Measurements from ENCODE around the gene LNX1. TPM values are rescaled to one million over a fixed set of nuclear protein-coding genes. Genes with fewer than 3 reads are reported as not detected.

Gene LNX1
- total RNA-seq, 1 experiment from 2014 or later = 9.3 TPM

DNA sequence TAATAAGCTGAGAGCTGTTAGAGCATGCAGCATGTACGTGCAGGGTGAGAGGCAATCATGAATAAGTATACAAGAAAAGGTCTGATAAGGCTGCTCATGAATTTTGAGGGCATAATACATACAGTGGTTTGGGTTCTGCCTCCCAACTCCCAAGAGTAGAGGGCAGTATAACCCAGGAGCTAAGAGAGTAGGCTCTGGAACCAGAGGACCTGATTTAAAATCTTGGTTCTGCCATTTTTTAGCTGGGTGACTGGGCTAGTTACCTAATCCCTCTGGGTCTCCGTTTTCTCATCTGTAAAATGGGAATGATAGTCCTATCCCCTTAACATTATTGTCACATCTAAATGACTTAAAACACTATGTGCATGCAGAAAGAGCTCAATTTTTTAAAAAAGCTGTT is 85.3 kb downstream of the LNX1 start:
- no peak overlapping the region for H3K4me3 Mint-ChIP-seq (ENCODE audit: unreplicated experiment)
- no peaks in the 10 kb centered on the region for H3K4me1 Mint-ChIP-seq (ENCODE audit: low read depth, unreplicated experiment)
- intact Hi-C loops (cut with micrococcal nuclease; ENCODE audit: unreplicated experiment) = no loop called here
- no peak for DNase-seq
- Histone ChIP-seq H3K36me3 (ENCODE audit: control insufficient read depth, insufficient read depth, low read length) (no peaks in the 10 kb centered on the region), H3K4me3 (ENCODE audit: low read depth, low read length) (no peak overlapping the region), H3K27me3 (replicated peaks; ENCODE audit: control insufficient read depth, insufficient read depth, low read length) (no peaks in the 10 kb centered on the region), H3K9me3 (no peaks in the 10 kb centered on the region), H3K4me1 (peaks cover 7% of the 10 kb centered on the region; the same call in 1 of the 2 replicates)
- no peaks in the 10 kb centered on the region for H3K27me3 Mint-ChIP-seq (ENCODE audit: insufficient read depth, unreplicated experiment)
- H3K9me3 Mint-ChIP-seq (ENCODE audit: unreplicated experiment) = no peaks in the 10 kb centered on the region
- H3K27ac Mint-ChIP-seq (ENCODE audit: unreplicated experiment) = no peak overlapping the region
- TF ChIP-seq, protein P1, sequence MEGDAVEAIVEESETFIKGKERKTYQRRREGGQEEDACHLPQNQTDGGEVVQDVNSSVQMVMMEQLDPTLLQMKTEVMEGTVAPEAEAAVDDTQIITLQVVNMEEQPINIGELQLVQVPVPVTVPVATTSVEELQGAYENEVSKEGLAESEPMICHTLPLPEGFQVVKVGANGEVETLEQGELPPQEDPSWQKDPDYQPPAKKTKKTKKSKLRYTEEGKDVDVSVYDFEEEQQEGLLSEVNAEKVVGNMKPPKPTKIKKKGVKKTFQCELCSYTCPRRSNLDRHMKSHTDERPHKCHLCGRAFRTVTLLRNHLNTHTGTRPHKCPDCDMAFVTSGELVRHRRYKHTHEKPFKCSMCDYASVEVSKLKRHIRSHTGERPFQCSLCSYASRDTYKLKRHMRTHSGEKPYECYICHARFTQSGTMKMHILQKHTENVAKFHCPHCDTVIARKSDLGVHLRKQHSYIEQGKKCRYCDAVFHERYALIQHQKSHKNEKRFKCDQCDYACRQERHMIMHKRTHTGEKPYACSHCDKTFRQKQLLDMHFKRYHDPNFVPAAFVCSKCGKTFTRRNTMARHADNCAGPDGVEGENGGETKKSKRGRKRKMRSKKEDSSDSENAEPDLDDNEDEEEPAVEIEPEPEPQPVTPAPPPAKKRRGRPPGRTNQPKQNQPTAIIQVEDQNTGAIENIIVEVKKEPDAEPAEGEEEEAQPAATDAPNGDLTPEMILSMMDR (IDR thresholded peaks at IDR 0.05; ENCODE audit: insufficient read depth in 1 of 2, low read depth in 1 of 2, low read length in 1 of 2, severe bottlenecking in 1 of 2, unreplicated experiment in 1 of 2) = no peak
- no TSS peak for BruUV-seq (replicated peaks)
- H3K36me3 Mint-ChIP-seq (ENCODE audit: insufficient read depth, unreplicated experiment) = peaks cover 6% of the 10 kb centered on the region
- POLR2A ChIA-PET = no interaction called here
- CTCF ChIA-PET = interaction anchor here (0.7 kb wide), 1 partner anchor 9 kb away, joined by 3 read pairs; no protein-coding TSS in a partner anchor

- intact Hi-C loops (cut with micrococcal nuclease; ENCODE audit: unreplicated experiment) = no loop called here
- no peak overlapping the region for H3K27ac Mint-ChIP-seq (ENCODE audit: unreplicated experiment)
- ChIA-PET POLR2A (no interaction called here), CTCF (no interaction called here)
- no peaks in the 10 kb centered on the region for H3K36me3 ChIP-seq (ENCODE audit: control insufficient read depth, insufficient read depth, low read length)
- peaks cover 8% of the 10 kb centered on the region for H3K4me1 ChIP-seq
- no peak overlapping the region for H3K4me3 Mint-ChIP-seq (ENCODE audit: unreplicated experiment)
- no TSS peak for BruUV-seq (replicated peaks)
- H3K27me3 Mint-ChIP-seq (ENCODE audit: insufficient read depth, unreplicated experiment) = no peaks in the 10 kb centered on the region
- no peaks in the 10 kb centered on the region for H3K9me3 Mint-ChIP-seq (ENCODE audit: unreplicated experiment)
- peaks cover 6% of the 10 kb centered on the region for H3K36me3 Mint-ChIP-seq (ENCODE audit: insufficient read depth, unreplicated experiment)
- no peaks in the 10 kb centered on the region for H3K9me3 ChIP-seq
- TF ChIP-seq, protein P1 (IDR thresholded peaks at IDR 0.05; ENCODE audit: insufficient read depth in 1 of 2, low read depth in 1 of 2, low read length in 1 of 2, severe bottlenecking in 1 of 2, unreplicated experiment in 1 of 2) = no peak
- DNase-seq = no peak
- no peaks in the 10 kb centered on the region for H3K4me1 Mint-ChIP-seq (ENCODE audit: low read depth, unreplicated experiment)
- no peaks in the 10 kb centered on the region for H3K27me3 ChIP-seq (replicated peaks; ENCODE audit: control insufficient read depth, insufficient read depth, low read length)
- H3K4me3 ChIP-seq (ENCODE audit: low read depth, low read length) = no peak overlapping the region
Measured at GRCh38 chr4:53502094-53502493, 89.2 kb downstream of the LNX1 start.

- no peaks in the 10 kb centered on the region for H3K36me3 ChIP-seq (ENCODE audit: control insufficient read depth, insufficient read depth, low read length)
- H3K27me3 ChIP-seq (replicated peaks; ENCODE audit: control insufficient read depth, insufficient read depth, low read length) = no peaks in the 10 kb centered on the region
- peaks cover 8% of the 10 kb centered on the region for H3K4me1 ChIP-seq
- TF ChIP-seq, protein P1 (IDR thresholded peaks at IDR 0.05; ENCODE audit: insufficient read depth in 1 of 2, low read depth in 1 of 2, low read length in 1 of 2, severe bottlenecking in 1 of 2, unreplicated experiment in 1 of 2) = no peak
- H3K4me1 Mint-ChIP-seq (ENCODE audit: low read depth, unreplicated experiment) = no peaks in the 10 kb centered on the region
- no TSS peak for BruUV-seq (replicated peaks)
- no peaks in the 10 kb centered on the region for H3K27me3 Mint-ChIP-seq (ENCODE audit: insufficient read depth, unreplicated experiment)
- no peak overlapping the region for H3K4me3 Mint-ChIP-seq (ENCODE audit: unreplicated experiment)
- no peak overlapping the region for H3K27ac Mint-ChIP-seq (ENCODE audit: unreplicated experiment)
- H3K4me3 ChIP-seq (ENCODE audit: low read depth, low read length) = no peak overlapping the region
- peaks cover 6% of the 10 kb centered on the region for H3K36me3 Mint-ChIP-seq (ENCODE audit: insufficient read depth, unreplicated experiment)
- POLR2A ChIA-PET = no interaction called here
- intact Hi-C loops (cut with micrococcal nuclease; ENCODE audit: unreplicated experiment) = no loop called here
- DNase-seq = no peak
- H3K9me3 Mint-ChIP-seq (ENCODE audit: unreplicated experiment) = no peaks in the 10 kb centered on the region
- H3K9me3 ChIP-seq = no peaks in the 10 kb centered on the region
- CTCF ChIA-PET = no interaction called here
Measured at GRCh38 chr4:53501561-53501960, 89.7 kb downstream of the LNX1 start.
